HepG2 (cell line): Measurements from ENCODE around the gene GMPPB. TPM values are rescaled to one million over a fixed set of nuclear protein-coding genes. Genes with fewer than 3 reads are reported as not detected.

Source experiments
- BORCS8-MEF2B ChIP-seq: sonication (generic); formaldehyde crosslinking; IDR thresholded peaks from 2 replicates; pipeline ENCODE4 v1.8.0; 2022; ENCODE audit warnings: mild to moderate bottlenecking, missing genetic modification reagents
- CBX5 ChIP-seq: sonication (generic); formaldehyde crosslinking; IDR thresholded peaks from 2 replicates; pipeline ENCODE4 v1.4.0; 2020; ENCODE audit warnings: missing genetic modification reagents, borderline replicate concordance
- DR1 ChIP-seq: sonication (generic); formaldehyde crosslinking; IDR thresholded peaks from 2 replicates; pipeline ENCODE4 v1.8.0; 2021; ENCODE audit warnings: mild to moderate bottlenecking, missing genetic modification reagents, inconsistent platforms
- GABPB1 ChIP-seq: IDR thresholded peaks from 2 replicates; pipeline ENCODE4 v1.6.1; 2016; ENCODE audit warnings: mild to moderate bottlenecking, missing genetic modification reagents, moderate library complexity, missing compliant biosample characterization
- HNF4A ChIP-seq: sonication (generic); formaldehyde crosslinking; IDR thresholded peaks from 2 replicates; pipeline ENCODE4 v1.4.0; 2020; ENCODE audit warnings: missing genetic modification reagents
- HNRNPLL ChIP-seq: fragments of 200-400 bp; formaldehyde crosslinking; IDR thresholded peaks from 2 replicates; pipeline ENCODE4 v1.6.1; 2017; ENCODE audit warnings: mild to moderate bottlenecking, low read depth, low read length; ENCODE audit not compliant: poor library complexity, severe bottlenecking
- KDM5B ChIP-seq: sonication (generic); formaldehyde crosslinking; IDR thresholded peaks from 2 replicates; pipeline ENCODE4 v1.4.0; 2020; ENCODE audit warnings: missing genetic modification reagents, mild to moderate bottlenecking, borderline replicate concordance
- PRMT3 ChIP-seq: sonication (generic); formaldehyde crosslinking; IDR thresholded peaks from 2 replicates; pipeline ENCODE4 v1.8.1; 2022; ENCODE audit warnings: low read depth, mild to moderate bottlenecking, moderate library complexity, missing genetic modification reagents, borderline replicate concordance
- ZMYM4 ChIP-seq: sonication (generic); formaldehyde crosslinking; IDR thresholded peaks from 2 replicates; pipeline ENCODE4 v1.8.1; 2023; ENCODE audit warnings: mild to moderate bottlenecking, missing genetic modification reagents
- ZNF354B ChIP-seq: sonication (generic); formaldehyde crosslinking; IDR thresholded peaks from 2 replicates; pipeline ENCODE4 v1.8.0; 2022; ENCODE audit warnings: mild to moderate bottlenecking, missing genetic modification reagents
- ZNF367 ChIP-seq: sonication (generic); formaldehyde crosslinking; IDR thresholded peaks from 2 replicates; pipeline ENCODE4 v1.4.0; 2020; ENCODE audit warnings: missing genetic modification reagents, borderline replicate concordance
- ZNF577 ChIP-seq: sonication (generic); formaldehyde crosslinking; IDR thresholded peaks from 2 replicates; pipeline ENCODE4 v1.4.0; 2020; ENCODE audit warnings: mild to moderate bottlenecking, low read depth, missing genetic modification reagents, borderline replicate concordance
- ZNF720 ChIP-seq: sonication (generic); formaldehyde crosslinking; IDR thresholded peaks from 2 replicates; pipeline ENCODE4 v1.4.0; 2020; ENCODE audit warnings: missing genetic modification reagents
- ZNF746 ChIP-seq: sonication (generic); formaldehyde crosslinking; IDR thresholded peaks from 2 replicates; pipeline ENCODE4 v1.8.0; 2022; ENCODE audit warnings: mild to moderate bottlenecking, missing genetic modification reagents
- polyA plus RNA-seq, 8 experiments: library from polyadenylated mRNA; depleted of rRNA in 3 of 8; stranded (reverse) in 7 of 8; unstranded in 1 of 8; fragments of >200 nt; fragmentation: Illumina TruSeq in 4 of 8; extraction: Trizol in 4 of 8; gene quantifications; 2 replicates each; pipeline versions ENCODE4 v1.2.1 to v1.2.3, GENCODE V29; 2011 to 2016; ENCODE audit warnings: low read depth in 4 of 8, missing spikeins in 1 of 8, mixed read lengths in 1 of 8; ENCODE audit not compliant: insufficient read depth in 1 of 8
- total RNA-seq, 5 experiments: library from RNA; depleted of rRNA; stranded (reverse); fragments of >200 nt; fragmentation: Illumina TruSeq; extraction: Trizol; gene quantifications; 2 replicates each; pipeline ENCODE4 v1.2.3, GENCODE V29; 2016; ENCODE audit warnings: low read depth in 1 of 5
- TF ChIP-seq, protein P1 (sequence below): sonication (generic); formaldehyde crosslinking; IDR thresholded peaks from 2 replicates; pipeline ENCODE4 v1.4.0; 2020; ENCODE audit warnings: missing genetic modification reagents, mild to moderate bottlenecking, borderline replicate concordance
- TF ChIP-seq, protein P2 (sequence below): sonication (generic); formaldehyde crosslinking; IDR thresholded peaks from 2 replicates; pipeline ENCODE4 v1.8.0; 2022; ENCODE audit warnings: missing genetic modification reagents, low read depth, mild to moderate bottlenecking, borderline replicate concordance
- TF ChIP-seq, protein P3 (sequence below): sonication (generic); formaldehyde crosslinking; IDR thresholded peaks from 2 replicates; pipeline ENCODE4 v1.4.0; 2020; ENCODE audit warnings: missing genetic modification reagents
- TF ChIP-seq, protein P4 (sequence below): sonication (generic); formaldehyde crosslinking; IDR thresholded peaks from 2 replicates; pipeline ENCODE4 v1.4.0; 2020; ENCODE audit warnings: mild to moderate bottlenecking, missing genetic modification reagents
- TF ChIP-seq, protein P5 (sequence below): IDR thresholded peaks from 2 replicates; pipeline ENCODE4 v1.6.1; 2018; ENCODE audit warnings: missing genetic modification reagents, mild to moderate bottlenecking, missing compliant biosample characterization

Gene GMPPB
- total and polyA plus RNA-seq, 2 of the 13 experiments (the other 11 are each of a cell fraction or from before 2014, with no cell fraction given), result 6.5 to 23.1 TPM

DNA sequence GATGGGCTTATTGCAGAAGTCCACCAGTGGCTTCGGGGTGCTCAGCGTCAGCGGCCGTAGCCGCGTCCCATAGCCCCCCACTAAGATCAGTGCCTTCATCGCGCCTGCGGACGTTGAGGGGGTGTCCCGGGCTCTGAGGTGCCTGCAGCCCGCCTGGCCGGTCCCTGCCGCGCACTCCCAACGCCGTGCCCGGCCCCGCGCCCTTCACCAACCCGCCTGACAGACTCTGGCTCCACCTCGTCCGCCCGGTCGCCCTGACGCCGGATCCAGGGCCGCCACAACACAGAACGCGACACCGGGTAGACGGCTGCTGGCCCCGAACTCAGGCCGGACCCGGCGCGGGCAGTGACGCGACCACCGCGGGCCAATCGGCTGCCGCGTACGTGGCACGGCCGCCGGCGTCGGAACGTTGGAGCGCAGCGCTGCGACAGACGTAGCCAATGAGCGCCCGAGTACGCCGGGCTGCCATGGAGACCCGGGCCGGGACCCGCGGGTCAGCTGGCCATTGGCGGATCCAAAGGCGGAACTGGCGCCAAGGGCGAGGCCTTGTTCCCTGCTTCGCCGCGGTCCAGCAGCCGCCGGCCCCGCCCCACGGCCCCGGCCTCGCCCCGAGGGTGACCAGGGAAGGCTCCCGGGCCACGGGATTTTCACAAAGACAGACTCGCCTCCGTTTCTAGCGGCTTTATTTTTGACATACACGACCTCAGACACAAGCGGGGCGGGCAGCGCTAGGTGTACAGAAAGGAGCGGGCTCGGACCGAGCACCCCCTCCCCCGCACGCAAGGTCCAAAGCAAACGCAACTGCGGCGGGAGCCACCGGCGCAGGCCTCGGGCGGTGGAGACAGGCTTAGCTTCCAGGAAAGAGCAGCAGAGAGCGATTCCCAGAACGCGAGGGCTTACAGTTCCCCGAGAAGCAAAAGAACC, at the start of gene GMPPB (continued):
- TF ChIP-seq ZMYM4 (CRISPR knock-in tag) (peak; percentile 34; the same call in 1 of the 2 replicates), DR1 (CRISPR knock-in tag) (peak; percentile 72; the same call in 1 of the 2 replicates), ZNF746 (CRISPR knock-in tag) (peak; percentile 56; the same call in 1 of the 2 replicates), HNF4A (CRISPR knock-in tag) (no peak), CBX5 (no peak), KDM5B (CRISPR knock-in tag) (peak; percentile 89; the same call in 1 of the 2 replicates), ZNF367 (CRISPR knock-in tag) (no peak), BORCS8-MEF2B (peak; percentile 45; the same call in 1 of the 2 replicates), ZNF354B (CRISPR knock-in tag) (no peak), GABPB1 (peak; percentile 85; the same call in 1 of the 2 replicates), PRMT3 (CRISPR knock-in tag) (no peak), HNRNPLL (peak; percentile 90), ZNF720 (CRISPR knock-in tag) (no peak), ZNF577 (CRISPR knock-in tag) (no peak)
- TF ChIP-seq, protein P1, sequence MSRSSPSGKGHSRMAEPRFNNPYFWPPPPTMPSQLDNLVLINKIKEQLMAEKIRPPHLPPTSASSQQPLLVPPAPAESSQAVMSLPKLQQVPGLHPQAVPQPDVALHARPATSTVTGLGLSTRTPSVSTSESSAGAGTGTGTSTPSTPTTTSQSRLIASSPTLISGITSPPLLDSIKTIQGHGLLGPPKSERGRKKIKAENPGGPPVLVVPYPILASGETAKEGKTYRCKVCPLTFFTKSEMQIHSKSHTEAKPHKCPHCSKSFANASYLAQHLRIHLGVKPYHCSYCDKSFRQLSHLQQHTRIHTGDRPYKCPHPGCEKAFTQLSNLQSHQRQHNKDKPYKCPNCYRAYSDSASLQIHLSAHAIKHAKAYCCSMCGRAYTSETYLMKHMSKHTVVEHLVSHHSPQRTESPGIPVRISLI (CRISPR knock-in tag), result no peak
- TF ChIP-seq, protein P2, sequence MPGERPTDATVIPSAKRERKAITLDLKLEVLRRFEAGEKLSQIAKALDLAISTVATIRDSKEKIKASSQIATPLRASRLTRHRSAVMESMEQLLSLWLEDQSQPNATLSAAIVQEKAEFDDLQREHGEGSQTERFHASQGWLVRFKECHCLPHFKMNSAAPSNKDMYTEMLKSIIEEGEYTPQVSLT (CRISPR knock-in tag), result no peak
- TF ChIP-seq, protein P3, sequence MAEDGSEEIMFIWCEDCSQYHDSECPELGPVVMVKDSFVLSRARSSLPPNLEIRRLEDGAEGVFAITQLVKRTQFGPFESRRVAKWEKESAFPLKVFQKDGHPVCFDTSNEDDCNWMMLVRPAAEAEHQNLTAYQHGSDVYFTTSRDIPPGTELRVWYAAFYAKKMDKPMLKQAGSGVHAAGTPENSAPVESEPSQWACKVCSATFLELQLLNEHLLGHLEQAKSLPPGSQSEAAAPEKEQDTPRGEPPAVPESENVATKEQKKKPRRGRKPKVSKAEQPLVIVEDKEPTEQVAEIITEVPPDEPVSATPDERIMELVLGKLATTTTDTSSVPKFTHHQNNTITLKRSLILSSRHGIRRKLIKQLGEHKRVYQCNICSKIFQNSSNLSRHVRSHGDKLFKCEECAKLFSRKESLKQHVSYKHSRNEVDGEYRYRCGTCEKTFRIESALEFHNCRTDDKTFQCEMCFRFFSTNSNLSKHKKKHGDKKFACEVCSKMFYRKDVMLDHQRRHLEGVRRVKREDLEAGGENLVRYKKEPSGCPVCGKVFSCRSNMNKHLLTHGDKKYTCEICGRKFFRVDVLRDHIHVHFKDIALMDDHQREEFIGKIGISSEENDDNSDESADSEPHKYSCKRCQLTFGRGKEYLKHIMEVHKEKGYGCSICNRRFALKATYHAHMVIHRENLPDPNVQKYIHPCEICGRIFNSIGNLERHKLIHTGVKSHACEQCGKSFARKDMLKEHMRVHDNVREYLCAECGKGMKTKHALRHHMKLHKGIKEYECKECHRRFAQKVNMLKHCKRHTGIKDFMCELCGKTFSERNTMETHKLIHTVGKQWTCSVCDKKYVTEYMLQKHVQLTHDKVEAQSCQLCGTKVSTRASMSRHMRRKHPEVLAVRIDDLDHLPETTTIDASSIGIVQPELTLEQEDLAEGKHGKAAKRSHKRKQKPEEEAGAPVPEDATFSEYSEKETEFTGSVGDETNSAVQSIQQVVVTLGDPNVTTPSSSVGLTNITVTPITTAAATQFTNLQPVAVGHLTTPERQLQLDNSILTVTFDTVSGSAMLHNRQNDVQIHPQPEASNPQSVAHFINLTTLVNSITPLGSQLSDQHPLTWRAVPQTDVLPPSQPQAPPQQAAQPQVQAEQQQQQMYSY (CRISPR knock-in tag), result no peak
- TF ChIP-seq, protein P4, sequence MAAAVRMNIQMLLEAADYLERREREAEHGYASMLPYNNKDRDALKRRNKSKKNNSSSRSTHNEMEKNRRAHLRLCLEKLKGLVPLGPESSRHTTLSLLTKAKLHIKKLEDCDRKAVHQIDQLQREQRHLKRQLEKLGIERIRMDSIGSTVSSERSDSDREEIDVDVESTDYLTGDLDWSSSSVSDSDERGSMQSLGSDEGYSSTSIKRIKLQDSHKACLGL (CRISPR knock-in tag), result peak; percentile 93
- TF ChIP-seq, protein P5, sequence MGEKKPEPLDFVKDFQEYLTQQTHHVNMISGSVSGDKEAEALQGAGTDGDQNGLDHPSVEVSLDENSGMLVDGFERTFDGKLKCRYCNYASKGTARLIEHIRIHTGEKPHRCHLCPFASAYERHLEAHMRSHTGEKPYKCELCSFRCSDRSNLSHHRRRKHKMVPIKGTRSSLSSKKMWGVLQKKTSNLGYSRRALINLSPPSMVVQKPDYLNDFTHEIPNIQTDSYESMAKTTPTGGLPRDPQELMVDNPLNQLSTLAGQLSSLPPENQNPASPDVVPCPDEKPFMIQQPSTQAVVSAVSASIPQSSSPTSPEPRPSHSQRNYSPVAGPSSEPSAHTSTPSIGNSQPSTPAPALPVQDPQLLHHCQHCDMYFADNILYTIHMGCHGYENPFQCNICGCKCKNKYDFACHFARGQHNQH (CRISPR knock-in tag), result no peak
